Keratinocyte (primary cell): ENCODE measurements around the gene MTF1. TPM values are rescaled to one million over a fixed set of nuclear protein-coding genes. Genes with fewer than 3 reads are reported as not detected.

Source experiments
- DNase-seq: peaks from one replicate; pipeline ENCODE4 v3.0.0-alpha.2; 2011; ENCODE audit warnings: low read depth, missing footprints, low spot score
- FAIRE-seq: peaks from 2 replicates; lab custom pipeline; 2011; peaks lifted over from hg19 to GRCh38; lab: Jason Lieb, UNC
- H2AFZ ChIP-seq: 2 replicates; pipeline ENCODE4 v1.6.0; 2012; ENCODE audit warnings: low read length, control low read depth, inconsistent platforms; ENCODE audit not compliant: control insufficient read depth
- H3K27ac ChIP-seq: 2 replicates; pipeline ENCODE4 v1.5.1; 2011; ENCODE audit warnings: low read length; ENCODE audit not compliant: control insufficient read depth, insufficient read depth
- H3K27me3 ChIP-seq: 3 replicates; pipeline ENCODE4 v1.6.0; 2011; ENCODE audit warnings: low read length; ENCODE audit not compliant: control insufficient read depth, insufficient read depth; ENCODE audit errors: extremely low read depth
- H3K36me3 ChIP-seq, 2 experiments: 2 replicates in 1 of 2; 3 replicates in 1 of 2; pipeline ENCODE4 v1.5.1; 2011; ENCODE audit warnings: low read length in 2 of 2, mild to moderate bottlenecking in 1 of 2; ENCODE audit not compliant: control insufficient read depth in 2 of 2, insufficient read depth in 2 of 2; ENCODE audit errors: extremely low read depth in 1 of 2
- H3K4me1 ChIP-seq: 3 replicates; pipeline ENCODE4 v1.5.1; 2011; ENCODE audit warnings: low read length; ENCODE audit not compliant: control insufficient read depth, insufficient read depth; ENCODE audit errors: extremely low read depth
- H3K4me2 ChIP-seq: 3 replicates; pipeline ENCODE4 v1.6.0; 2011; ENCODE audit warnings: low read depth, low read length; ENCODE audit not compliant: control insufficient read depth, insufficient read depth; ENCODE audit errors: extremely low read depth
- H3K4me3 ChIP-seq, 3 experiments: fragments of 200-600 bp in 1 of 3; sonication (generic) in 1 of 3; 2 replicates in 2 of 3; 3 replicates in 1 of 3; pipeline ENCODE4 v1.5.1; 2011 to 2016; ENCODE audit warnings: low read length in 3 of 3, mild to moderate bottlenecking in 3 of 3, control low read depth in 2 of 3, inconsistent platforms in 1 of 3, low read depth in 1 of 3, mixed read lengths in 1 of 3, mixed run types in 1 of 3, moderate library complexity in 1 of 3; ENCODE audit not compliant: control insufficient read depth in 2 of 3, insufficient read depth in 2 of 3; ENCODE audit errors: extremely low read depth in 1 of 3
- H3K79me2 ChIP-seq: 2 replicates; pipeline ENCODE4 v1.6.0; 2012; ENCODE audit warnings: low read length; ENCODE audit not compliant: control insufficient read depth, insufficient read depth
- H3K9ac ChIP-seq: 3 replicates; pipeline ENCODE4 v1.6.0; 2011; ENCODE audit warnings: low read length; ENCODE audit not compliant: control insufficient read depth, insufficient read depth; ENCODE audit errors: extremely low read depth
- H3K9me1 ChIP-seq: 3 replicates; pipeline ENCODE4 v1.6.0; 2011; ENCODE audit warnings: low read length; ENCODE audit not compliant: control insufficient read depth, insufficient read depth; ENCODE audit errors: extremely low read depth
- H3K9me3 ChIP-seq: 2 replicates; pipeline ENCODE4 v1.5.1; 2012; ENCODE audit warnings: low read depth, low read length; ENCODE audit not compliant: control insufficient read depth
- H4K20me1 ChIP-seq: 3 replicates; pipeline ENCODE4 v1.6.0; 2011; ENCODE audit warnings: low read length; ENCODE audit not compliant: control insufficient read depth, insufficient read depth; ENCODE audit errors: extremely low read depth
- CTCF ChIP-seq, 3 experiments: IDR thresholded peaks in 1 of 3; conservative IDR thresholded peaks in 1 of 3; optimal IDR thresholded peaks in 1 of 3; 2 replicates in 2 of 3; 3 replicates in 1 of 3; pipeline versions ENCODE3 to v1.5.1; 2011; ENCODE audit warnings: low read length in 3 of 3, mild to moderate bottlenecking in 3 of 3, moderate library complexity in 2 of 3, control low read depth in 1 of 3, inconsistent platforms in 1 of 3; ENCODE audit not compliant: insufficient read depth in 2 of 3; ENCODE audit errors: extremely low read depth in 1 of 3
- EZH2 ChIP-seq: IDR thresholded peaks from one replicate; pipeline ENCODE4 v1.6.1; 2012; ENCODE audit warnings: inconsistent platforms, mild to moderate bottlenecking, low read length, moderate library complexity
- dilution Hi-C: fragments of 300-500 bp; cut with MboI; formaldehyde crosslinking; loops from one replicate; pipeline ENCODE4 v1.7.0; 2020; ENCODE audit warnings: low sequenced_read_pairs; ENCODE audit not compliant: extremely low pct_ligation_motif_present
- polyA plus RNA-seq, 5 experiments: library from polyadenylated mRNA; depleted of rRNA in 3 of 5; stranded (reverse) in 3 of 5; stranded (forward) in 1 of 5; unstranded in 1 of 5; fragments of >200 nt; gene quantifications; 1 replicate in 1 of 5; 2 replicates in 3 of 5; 3 replicates in 1 of 5; pipeline versions ENCODE4 v1.2.1 to v1.2.3, GENCODE V29; 2011 to 2012; ENCODE audit warnings: missing spikeins in 2 of 5, low read depth in 1 of 5, low replicate concordance in 1 of 5

MTF1 gene
- polyA plus RNA-seq, 1 donor (not counting 4 experiments of a cell fraction or from before 2014, with no cell fraction given): 13.1 TPM

- H3K27ac ChIP-seq: no peak overlapping the region
- H3K36me3 ChIP-seq: peaks cover 14 to 18% of the 10 kb centered on the region in 2 experiments
- no peak for TF ChIP-seq CTCF (optimal IDR thresholded peaks at IDR 0.05 in 1 of 3, IDR thresholded peaks at IDR 0.05 in 1 of 3, conservative IDR thresholded peaks at IDR 0.05 in 1 of 3; ENCODE audit: extremely low read depth in 1 of 3, insufficient read depth in 2 of 3, low read length in 3 of 3)
- TF ChIP-seq EZH2: no peak
Measured at GRCh38 chr1:37851782-37852210, 7.6 kb downstream of the MTF1 start.

GRCh38 chr1:37851262-37851661 lies 8.1 kb downstream of the MTF1 start:
- H3K9me1 ChIP-seq: no peaks in the 10 kb centered on the region
- FAIRE-seq (no peak), DNase-seq (no peak)
- H3K4me1 ChIP-seq: peaks cover 3% of the 10 kb centered on the region
- peaks cover 5% of the 10 kb centered on the region for H4K20me1 ChIP-seq
- dilution Hi-C loops: no loop called here
- no peak overlapping the region for H3K4me3 ChIP-seq
- H2AFZ ChIP-seq: no peak overlapping the region
- no peak overlapping the region for H3K4me2 ChIP-seq
- H3K79me2 ChIP-seq: peaks cover 91% of the 10 kb centered on the region
- H3K9ac ChIP-seq: no peak overlapping the region
- no peaks in the 10 kb centered on the region for H3K27me3 ChIP-seq
- no peaks in the 10 kb centered on the region for H3K9me3 ChIP-seq
- H3K36me3 ChIP-seq: peaks cover 16 to 18% of the 10 kb centered on the region in 2 experiments
- H3K27ac ChIP-seq: no peak overlapping the region
- TF ChIP-seq CTCF (optimal IDR thresholded peaks at IDR 0.05 in 1 of 3, IDR thresholded peaks at IDR 0.05 in 1 of 3, conservative IDR thresholded peaks at IDR 0.05 in 1 of 3; ENCODE audit: extremely low read depth in 1 of 3, insufficient read depth in 2 of 3, low read length in 3 of 3) (no peak), EZH2 (no peak)

More at GRCh38 chr1:37851782-37852210, 7.6 kb downstream of the MTF1 start:
- Histone ChIP-seq H3K27me3 (no peaks in the 10 kb centered on the region), H3K4me2 (no peak overlapping the region), H3K9me3 (no peaks in the 10 kb centered on the region), H3K79me2 (peaks cover 88% of the 10 kb centered on the region), H3K4me1 (peaks cover 3% of the 10 kb centered on the region), H3K9me1 (no peaks in the 10 kb centered on the region), H4K20me1 (peaks cover 5% of the 10 kb centered on the region), H2AFZ (no peak overlapping the region), H3K9ac (no peak overlapping the region), H3K4me3 (no peak overlapping the region)
- DNase-seq: no peak
- FAIRE-seq: no peak
- dilution Hi-C loops: no loop called here
